Suprapubic skin (tissue), 4 donors: Measurements from ENCODE around the gene MBTPS2. TPM values are rescaled to one million over a fixed set of nuclear protein-coding genes. Genes with fewer than 3 reads are reported as not detected.

ENCODE experiments used
- DNase-seq, 2 donors: peaks; one replicate each; pipeline ENCODE4 v3.0.0-alpha.2; 2019; ENCODE audit warnings: low spot score in 2 of 2
- H3K27ac ChIP-seq: fragments of 200-600 bp; sonication (generic); one replicate; pipeline ENCODE4 v1.5.1; 2019
- H3K27me3 ChIP-seq: fragments of 200-600 bp; sonication (generic); one replicate; pipeline ENCODE4 v1.5.1; 2019
- H3K36me3 ChIP-seq: fragments of 200-600 bp; sonication (generic); one replicate; pipeline ENCODE4 v1.5.1; 2019
- H3K4me1 ChIP-seq: fragments of 200-600 bp; sonication (generic); one replicate; pipeline ENCODE4 v1.5.1; 2019
- H3K4me3 ChIP-seq: fragments of 200-600 bp; sonication (generic); one replicate; pipeline ENCODE4 v1.5.1; 2019; ENCODE audit warnings: mild to moderate bottlenecking
- H3K9me3 ChIP-seq: fragments of 200-600 bp; sonication (generic); one replicate; pipeline ENCODE4 v1.5.1; 2019
- CTCF ChIP-seq, 2 donors: fragments of 200-600 bp in 1 of 2; fragments of 450-650 bp in 1 of 2; sonication (generic) in 1 of 2; IDR thresholded peaks; one replicate each; pipeline ENCODE4 v1.5.1; 2016 to 2019; ENCODE audit warnings: antibody characterized with exemption in 2 of 2, mild to moderate bottlenecking in 1 of 2, moderate library complexity in 1 of 2
- EP300 ChIP-seq: sonication (generic); formaldehyde crosslinking; IDR thresholded peaks from one replicate; pipeline ENCODE4 v1.6.1; 2017; ENCODE audit warnings: antibody characterized with exemption
- POLR2A ChIP-seq, 2 donors: fragments of 450-650 bp; IDR thresholded peaks; one replicate each; pipeline ENCODE4 v1.6.1; 2017; ENCODE audit warnings: antibody characterized with exemption in 2 of 2, mild to moderate bottlenecking in 2 of 2, moderate library complexity in 2 of 2
- POLR2AphosphoS5 ChIP-seq, 3 donors: sonication (generic); formaldehyde crosslinking; IDR thresholded peaks; one replicate each; pipeline ENCODE4 v1.6.1; 2017; ENCODE audit warnings: antibody characterized with exemption in 3 of 3
- WGBS: methylation state at CpG from one replicate; pipeline ENCODE4 v1.1.5; 2018; 5-methylcytosine and 5-hydroxymethylcytosine counted together
- total RNA-seq, 4 donors: library from RNA; depleted of rRNA; stranded (reverse); fragments of >200 nt; gene quantifications; one replicate each; pipeline ENCODE4 v1.1.0, GENCODE V29; 2016

The MBTPS2 gene
- 1 to 10 TPM; 4.5 to 8.7 (median 5.7) TPM for total RNA-seq

GRCh38 chrX:21839334-21840192 lies at the start of gene MBTPS2:
MBTPS2 (plus strand) TSS chrX:21839617; CDS start chrX:21839735, 118 bp downstream.
- peaks cover 3% of the 10 kb centered on the region for H3K36me3 ChIP-seq
- H3K27ac ChIP-seq: peak within 1 kb of the TSS; percentile 72
- 30% methylated on average over 37 of the region's 61 CpGs for WGBS
- no peaks in the 10 kb centered on the region for H3K27me3 ChIP-seq
- H3K9me3 ChIP-seq: no peaks in the 10 kb centered on the region
- no peak for TF ChIP-seq CTCF (IDR thresholded peaks at IDR 0.05)
- peak in 2 of 3 donors; percentile 47 to 86 for TF ChIP-seq POLR2AphosphoS5 (IDR thresholded peaks at IDR 0.05)
- H3K4me3 ChIP-seq: peak within 1 kb of the TSS; percentile 68
- peak; percentile 86 to 90 for DNase-seq
- peaks cover 7% of the 10 kb centered on the region for H3K4me1 ChIP-seq

- H3K4me3 ChIP-seq: no peak overlapping the region
- no peaks in the 10 kb centered on the region for H3K36me3 ChIP-seq
- no peaks in the 10 kb centered on the region for H3K4me1 ChIP-seq
- no peaks in the 10 kb centered on the region for H3K9me3 ChIP-seq
- no peak for DNase-seq
- TF ChIP-seq POLR2A (IDR thresholded peaks at IDR 0.05): no peak
- TF ChIP-seq EP300: no peak
- TF ChIP-seq CTCF (IDR thresholded peaks at IDR 0.05): no peak
- no peak for TF ChIP-seq POLR2AphosphoS5 (IDR thresholded peaks at IDR 0.05)
- 85% methylated on average over 6 of the region's 6 CpGs for WGBS
- no peaks in the 10 kb centered on the region for H3K27me3 ChIP-seq
- H3K27ac ChIP-seq: no peak overlapping the region
Measured at GRCh38 chrX:21798677-21799219, 40.7 kb upstream of the MBTPS2 start.

GRCh38 chrX:21799767-21800166 lies 39.6 kb upstream of the MBTPS2 start:
- Histone ChIP-seq H3K9me3 (no peaks in the 10 kb centered on the region), H3K4me1 (no peaks in the 10 kb centered on the region), H3K4me3 (no peak overlapping the region), H3K27ac (no peak overlapping the region), H3K36me3 (no peaks in the 10 kb centered on the region), H3K27me3 (no peaks in the 10 kb centered on the region)
- 78% methylated on average over 6 of the region's 6 CpGs for WGBS
- TF ChIP-seq POLR2A (IDR thresholded peaks at IDR 0.05) (no peak), POLR2AphosphoS5 (IDR thresholded peaks at IDR 0.05) (no peak), CTCF (IDR thresholded peaks at IDR 0.05) (no peak), EP300 (no peak)
- no peak for DNase-seq

- Histone ChIP-seq H3K27ac (no peak overlapping the region), H3K4me1 (no peaks in the 10 kb centered on the region), H3K4me3 (no peak overlapping the region), H3K9me3 (no peaks in the 10 kb centered on the region), H3K36me3 (no peaks in the 10 kb centered on the region), H3K27me3 (no peaks in the 10 kb centered on the region)
- TF ChIP-seq EP300 (no peak), POLR2AphosphoS5 (IDR thresholded peaks at IDR 0.05) (no peak), POLR2A (IDR thresholded peaks at IDR 0.05) (no peak), CTCF (IDR thresholded peaks at IDR 0.05) (no peak)
- no peak for DNase-seq
- 0% methylated on average over 1 of the region's 1 CpG for WGBS
Measured at GRCh38 chrX:21800344-21800770, 39.1 kb upstream of the MBTPS2 start.

GRCh38 chrX:21802054-21802670 lies 37.3 kb upstream of the MBTPS2 start:
- DNase-seq: no peak
- Histone ChIP-seq H3K4me3 (no peak overlapping the region), H3K36me3 (no peaks in the 10 kb centered on the region), H3K4me1 (no peaks in the 10 kb centered on the region), H3K9me3 (no peaks in the 10 kb centered on the region), H3K27ac (no peak overlapping the region), H3K27me3 (no peaks in the 10 kb centered on the region)
- 63% methylated on average over 7 of the region's 7 CpGs for WGBS
- TF ChIP-seq POLR2A (IDR thresholded peaks at IDR 0.05) (no peak), CTCF (IDR thresholded peaks at IDR 0.05) (no peak), POLR2AphosphoS5 (IDR thresholded peaks at IDR 0.05) (no peak), EP300 (no peak)
